Prostate gland (tissue), 2 donors: ENCODE results near the gene TUBD1. TPM values are rescaled to one million over a fixed set of nuclear protein-coding genes. Genes with fewer than 3 reads are reported as not detected.
A peak's percentile ranks its signal among the peaks of the same experiment; 100 is the strongest.

Experiments used
- DNase-seq: peaks from one replicate; pipeline ENCODE4 v3.0.0-alpha.2; 2019; ENCODE audit warnings: low spot score
- H3K27ac ChIP-seq, 2 donors: fragments of 200-600 bp; sonication (generic); 2 replicates each; pipeline ENCODE4 v1.5.1; 2017 to 2019
- H3K27me3 ChIP-seq: fragments of 200-600 bp; sonication (generic); replicated peaks from 2 replicates; pipeline ENCODE4 v1.5.1; 2019; ENCODE audit not compliant: insufficient read depth
- H3K36me3 ChIP-seq, 2 donors: fragments of 200-600 bp; sonication (generic); 1 replicate in 1 of 2; 2 replicates in 1 of 2; pipeline versions ENCODE4 v1.5.1 to v1.8.1; 2017 to 2019
- H3K4me1 ChIP-seq: fragments of 200-600 bp; sonication (generic); replicated peaks from 2 replicates; pipeline ENCODE4 v1.5.1; 2019
- H3K4me3 ChIP-seq, 2 donors: fragments of 200-600 bp; sonication (generic); 2 replicates each; pipeline ENCODE4 v1.5.1; 2017 to 2019
- H3K9me3 ChIP-seq: fragments of 200-600 bp; sonication (generic); 2 replicates; pipeline ENCODE4 v1.5.1; 2017
- POLR2A ChIP-seq: fragments of 450-650 bp; IDR thresholded peaks from one replicate; pipeline ENCODE4 v1.6.1; 2016; ENCODE audit warnings: antibody characterized with exemption, mild to moderate bottlenecking
- POLR2AphosphoS5 ChIP-seq: sonication (generic); formaldehyde crosslinking; IDR thresholded peaks from one replicate; pipeline ENCODE4 v1.6.1; 2017; ENCODE audit warnings: antibody characterized with exemption
- WGBS: methylation state at CpG from one replicate; pipeline ENCODE4 v1.1.5; 2018; 5-methylcytosine and 5-hydroxymethylcytosine counted together
- intact Hi-C: fragments of 100-400 bp; cut with DNase I; formaldehyde crosslinking; loops from one replicate; pipeline ENCODE4 v1.14.2; 2022
- total RNA-seq, 2 donors: library from RNA; depleted of rRNA; stranded (reverse); fragments of >200 nt; gene quantifications; one replicate each; pipeline ENCODE4 v1.1.0, GENCODE V29; 2016
- TF ChIP-seq, protein P1 (sequence below), 4 experiments: fragments of 200-600 bp in 2 of 4; fragments of 450-650 bp in 2 of 4; sonication (generic) in 2 of 4; IDR thresholded peaks; 1 replicate in 3 of 4; 2 replicates in 1 of 4; pipeline ENCODE4 v1.5.1; 2016 to 2019; ENCODE audit warnings: antibody characterized with exemption in 4 of 4, mild to moderate bottlenecking in 2 of 4, moderate library complexity in 2 of 4

TUBD1 gene
- total RNA-seq, 2 donors from 2014 or later = 13.3 to 22.5 TPM

DNA sequence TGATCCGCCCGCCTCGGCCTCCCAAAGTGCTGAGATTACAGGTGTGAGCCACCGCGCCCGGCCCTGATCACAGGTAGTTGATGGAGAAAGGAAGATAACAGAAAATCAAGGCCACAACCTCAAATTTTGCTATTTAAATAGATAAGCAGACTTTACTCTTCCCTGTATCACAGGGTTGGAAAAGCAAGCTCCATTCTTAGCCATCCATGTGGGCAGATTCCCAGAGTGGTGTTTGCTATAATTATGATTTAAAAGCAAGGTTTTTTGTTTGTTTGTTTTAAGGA is 44.4 kb downstream of the TUBD1 start:
- no peaks in the 10 kb centered on the region for H3K36me3 ChIP-seq
- 95% methylated on average over 6 of the region's 6 CpGs for WGBS
- H3K27ac ChIP-seq = peak overlapping the region; percentile 96 to 99
- no peak for DNase-seq
- H3K4me1 ChIP-seq = peaks cover 37% of the 10 kb centered on the region
- no peak overlapping the region for H3K4me3 ChIP-seq
- intact Hi-C loops = no loop called here
- no peaks in the 10 kb centered on the region for H3K27me3 ChIP-seq
- no peak for TF ChIP-seq POLR2AphosphoS5
- H3K9me3 ChIP-seq = no peaks in the 10 kb centered on the region

DNA sequence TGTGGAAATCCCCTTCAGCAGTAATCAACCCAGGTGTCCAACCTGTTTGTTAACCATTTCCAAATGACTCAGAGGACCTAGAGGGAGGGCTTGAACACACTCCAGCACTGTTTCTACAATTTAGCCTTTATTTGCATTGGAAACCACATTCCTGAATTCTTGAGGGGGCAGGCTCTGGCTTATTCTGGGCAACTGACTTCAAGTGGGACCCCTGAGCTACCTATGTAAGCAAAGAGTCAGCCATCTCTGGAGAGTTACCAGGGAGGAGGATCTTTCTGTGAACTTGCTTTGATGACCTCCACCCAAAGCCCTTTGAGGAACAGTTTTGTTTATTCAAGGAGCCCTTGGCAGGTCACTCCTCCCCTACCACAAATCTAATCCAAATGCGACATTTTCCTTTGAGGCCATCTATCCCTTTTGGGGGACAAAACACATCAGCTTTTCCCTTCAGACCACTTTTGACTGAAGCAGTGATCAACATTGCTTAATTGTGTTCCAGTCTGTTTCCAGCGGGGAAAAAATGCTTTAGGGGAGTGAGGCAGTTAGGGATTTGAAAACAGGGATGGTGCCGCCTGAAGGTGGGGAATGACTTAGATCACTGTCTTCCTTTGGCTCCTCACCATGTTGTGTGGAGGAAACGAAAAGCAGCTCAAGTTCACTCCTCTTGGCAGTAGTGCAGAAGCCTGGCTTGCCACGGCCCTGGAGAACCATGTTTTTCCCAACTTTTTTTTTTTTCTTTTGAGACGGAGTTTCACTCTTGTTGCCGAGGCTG is 46.2 kb downstream of the TUBD1 start:
- H3K36me3 ChIP-seq = no peaks in the 10 kb centered on the region
- TF ChIP-seq POLR2AphosphoS5 (peak; percentile 43), POLR2A (no peak)
- TF ChIP-seq, protein P1, sequence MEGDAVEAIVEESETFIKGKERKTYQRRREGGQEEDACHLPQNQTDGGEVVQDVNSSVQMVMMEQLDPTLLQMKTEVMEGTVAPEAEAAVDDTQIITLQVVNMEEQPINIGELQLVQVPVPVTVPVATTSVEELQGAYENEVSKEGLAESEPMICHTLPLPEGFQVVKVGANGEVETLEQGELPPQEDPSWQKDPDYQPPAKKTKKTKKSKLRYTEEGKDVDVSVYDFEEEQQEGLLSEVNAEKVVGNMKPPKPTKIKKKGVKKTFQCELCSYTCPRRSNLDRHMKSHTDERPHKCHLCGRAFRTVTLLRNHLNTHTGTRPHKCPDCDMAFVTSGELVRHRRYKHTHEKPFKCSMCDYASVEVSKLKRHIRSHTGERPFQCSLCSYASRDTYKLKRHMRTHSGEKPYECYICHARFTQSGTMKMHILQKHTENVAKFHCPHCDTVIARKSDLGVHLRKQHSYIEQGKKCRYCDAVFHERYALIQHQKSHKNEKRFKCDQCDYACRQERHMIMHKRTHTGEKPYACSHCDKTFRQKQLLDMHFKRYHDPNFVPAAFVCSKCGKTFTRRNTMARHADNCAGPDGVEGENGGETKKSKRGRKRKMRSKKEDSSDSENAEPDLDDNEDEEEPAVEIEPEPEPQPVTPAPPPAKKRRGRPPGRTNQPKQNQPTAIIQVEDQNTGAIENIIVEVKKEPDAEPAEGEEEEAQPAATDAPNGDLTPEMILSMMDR (IDR thresholded peaks at IDR 0.05) = no peak
- no peak overlapping the region for H3K4me3 ChIP-seq
- peaks cover 25% of the 10 kb centered on the region for H3K4me1 ChIP-seq
- DNase-seq = peak; percentile 56
- 6% methylated on average over 7 of the region's 7 CpGs for WGBS
- H3K9me3 ChIP-seq = no peaks in the 10 kb centered on the region
- H3K27me3 ChIP-seq = no peaks in the 10 kb centered on the region
- H3K27ac ChIP-seq = peak overlapping the region; percentile 96 to 99
- intact Hi-C loops = no loop called here

DNA sequence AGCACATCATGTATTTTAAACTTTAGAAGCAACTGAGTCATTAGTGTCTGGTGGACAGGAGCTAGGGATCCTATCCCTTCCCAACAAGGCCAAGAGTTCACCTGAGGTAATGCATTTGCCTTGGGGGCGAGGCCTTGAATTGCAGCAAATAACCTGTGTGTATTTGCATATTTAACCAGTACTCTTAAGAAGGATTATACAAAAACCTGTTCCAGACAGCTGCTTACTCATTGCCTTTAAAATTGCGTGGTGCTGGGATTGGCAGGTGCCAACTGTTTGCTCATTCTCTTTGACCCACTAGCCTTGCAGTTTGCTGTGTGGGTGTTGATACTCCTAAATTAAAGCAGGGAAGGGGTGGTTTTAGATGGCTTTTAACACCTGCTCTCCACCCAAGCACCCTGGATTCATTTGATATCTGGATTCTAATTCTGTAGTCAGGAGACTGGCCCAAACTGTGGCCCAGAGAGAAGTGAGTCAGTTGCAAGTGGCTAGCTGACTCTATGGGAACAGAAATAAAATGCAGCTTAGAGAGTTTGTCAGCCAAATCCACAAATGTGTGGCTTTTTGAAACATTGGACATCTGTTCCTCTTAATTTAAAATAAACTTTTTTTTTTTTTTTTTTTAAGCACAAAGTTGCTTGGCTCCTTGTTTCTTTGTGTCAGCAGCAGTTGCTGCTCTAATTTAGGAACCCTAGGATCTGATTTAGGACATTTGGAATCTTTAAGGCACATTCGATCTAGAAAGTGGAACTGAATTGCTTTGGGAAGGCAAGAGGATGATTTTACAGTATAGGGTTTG is 46.9 kb downstream of the TUBD1 start:
- WGBS = 18% methylated on average over 3 of the region's 3 CpGs

DNA sequence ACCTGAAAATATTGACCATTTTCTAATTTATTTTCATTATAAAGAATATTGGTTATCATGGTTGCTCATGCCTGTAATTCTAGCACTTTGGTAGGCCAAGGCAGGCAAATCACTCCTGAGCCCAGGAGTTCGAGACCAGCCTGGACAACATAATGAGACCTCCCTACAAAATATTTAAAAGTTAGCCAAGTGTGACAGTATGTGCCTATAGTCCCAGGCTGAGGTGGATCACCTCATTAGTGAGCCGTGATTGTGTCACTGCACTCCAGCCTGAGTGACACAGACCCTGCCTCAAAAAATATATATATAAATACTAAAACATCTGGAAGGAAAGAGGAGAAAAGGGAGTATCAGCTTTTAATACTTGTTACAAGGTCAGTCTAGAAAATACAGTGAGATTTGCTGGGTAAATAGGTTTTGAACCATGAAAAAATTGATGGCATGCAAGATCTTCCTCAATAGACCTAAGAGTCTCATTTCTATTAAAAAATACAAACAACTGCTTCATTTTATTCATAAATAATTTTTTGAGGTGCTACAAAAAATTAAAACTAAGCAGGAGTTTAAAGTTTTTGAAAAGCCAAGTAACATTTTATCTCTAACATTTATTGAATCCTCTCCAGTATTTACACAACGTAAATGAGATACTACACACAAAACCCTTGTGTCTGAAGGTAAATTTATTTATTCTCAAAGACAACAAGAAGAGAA is 47.7 kb downstream of the TUBD1 start:
- H3K9me3 ChIP-seq = no peaks in the 10 kb centered on the region
- no peak for TF ChIP-seq POLR2AphosphoS5
- no peak for TF ChIP-seq POLR2A
- TF ChIP-seq, protein P1 (IDR thresholded peaks at IDR 0.05) = no peak
- 56% methylated on average over 3 of the region's 3 CpGs for WGBS
- intact Hi-C loops = no loop called here
- H3K36me3 ChIP-seq = no peaks in the 10 kb centered on the region
- H3K4me1 ChIP-seq = peaks cover 19% of the 10 kb centered on the region
- no peak overlapping the region for H3K4me3 ChIP-seq
- H3K27ac ChIP-seq = peak overlapping the region; percentile 96 to 99
- DNase-seq = no peak
- no peaks in the 10 kb centered on the region for H3K27me3 ChIP-seq

More for the DNA sequence above, 46.9 kb downstream of the TUBD1 start:
- DNase-seq = peak; percentile 67
- H3K27me3 ChIP-seq = no peaks in the 10 kb centered on the region
- peak overlapping the region; percentile 96 to 99 for H3K27ac ChIP-seq
- intact Hi-C loops = no loop called here
- no peak overlapping the region for H3K4me3 ChIP-seq
- no peaks in the 10 kb centered on the region for H3K9me3 ChIP-seq
- H3K4me1 ChIP-seq = peaks cover 19% of the 10 kb centered on the region
- no peaks in the 10 kb centered on the region for H3K36me3 ChIP-seq
- TF ChIP-seq POLR2A = no peak
- TF ChIP-seq POLR2AphosphoS5 = peak; percentile 78
- TF ChIP-seq, protein P1 (IDR thresholded peaks at IDR 0.05) = peak in 1 of 4 experiments; percentile 44
